Measurements from ENCODE around the gene NELL1.

GRCh38 chr11:21260101-21260500, 590.7 kb downstream of the NELL1 start:
- TF ChIP-seq REST (IDR thresholded peaks at IDR 0.05; ENCODE audit: insufficient read depth in 1 of 2, low read depth in 2 of 2, low read length in 2 of 2) (no peak), POLR2AphosphoS5 (IDR thresholded peaks at IDR 0.05; ENCODE audit: low read depth, low read length) (no peak)
